Ecto neural progenitor cell (in vitro differentiated cells): ENCODE results near the gene PCDH15.
"Not testable (repeated sequence)": the region's sequence is repeated elsewhere in the genome, so short reads cannot be mapped to it uniquely, and the experiment has no call there.

ENCODE experiments used
- DNase-seq: peaks from one replicate; pipeline ENCODE4 v3.0.0-alpha.2; 2018; ENCODE audit warnings: low spot score

Gene PCDH15

DNA sequence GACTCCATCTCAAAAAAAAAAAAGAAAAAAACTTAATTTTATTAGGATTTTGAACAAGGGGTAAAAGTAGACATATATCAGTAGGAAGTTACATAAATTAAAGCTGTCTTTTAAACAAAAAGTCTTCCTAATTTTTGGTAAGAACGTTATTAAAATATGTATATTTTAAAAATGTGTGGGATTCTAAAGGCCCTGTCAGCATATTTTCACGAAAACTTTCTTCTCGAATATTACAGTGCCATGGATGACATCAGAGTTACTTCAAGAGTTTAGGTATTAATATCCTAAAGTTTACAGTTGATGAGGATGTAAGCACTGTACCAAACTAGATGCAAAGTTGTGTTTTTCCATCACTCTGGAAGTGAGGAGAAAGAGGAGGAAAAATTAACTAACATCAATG is 820.8 kb downstream of the PCDH15 start:
- no peak for DNase-seq

DNA sequence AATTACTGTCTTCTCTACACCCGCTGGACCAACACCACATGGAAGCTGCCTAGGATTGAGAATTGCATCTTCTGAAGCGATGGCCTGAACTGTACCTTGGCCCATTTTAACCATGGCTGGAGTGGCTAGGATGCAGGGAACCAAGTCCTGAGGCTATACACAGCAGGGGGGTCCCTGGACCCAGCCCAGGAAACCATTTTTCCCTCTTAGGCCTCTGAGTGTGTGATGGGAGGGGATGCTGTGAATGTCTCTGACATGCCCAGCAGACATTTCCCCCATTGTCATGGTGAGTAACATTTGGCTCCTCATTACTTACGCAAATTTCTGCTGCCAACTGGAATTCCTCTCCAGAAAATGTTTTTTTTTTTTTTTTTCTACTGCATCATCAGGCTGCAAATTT is 822.7 kb downstream of the PCDH15 start:
- no peak for DNase-seq

DNA sequence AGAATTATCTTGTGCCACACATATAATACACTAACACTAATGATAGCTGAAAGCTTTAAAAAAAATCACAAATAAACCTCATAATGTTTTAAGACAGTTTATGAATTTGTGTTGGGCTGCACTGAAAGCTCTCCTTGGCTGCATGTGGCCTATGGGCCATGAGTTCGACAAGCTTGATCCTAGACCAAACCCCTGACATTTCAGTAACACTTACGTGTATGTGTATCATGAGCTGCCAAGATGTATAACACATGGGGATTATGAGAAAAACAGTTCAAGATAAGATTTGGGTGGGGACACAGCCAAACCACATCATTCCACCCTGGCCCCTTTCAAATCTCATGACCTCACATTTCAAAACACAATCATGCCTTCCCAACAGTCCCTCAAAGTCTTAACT is 823.8 kb downstream of the PCDH15 start:
- DNase-seq, result no peak

DNA sequence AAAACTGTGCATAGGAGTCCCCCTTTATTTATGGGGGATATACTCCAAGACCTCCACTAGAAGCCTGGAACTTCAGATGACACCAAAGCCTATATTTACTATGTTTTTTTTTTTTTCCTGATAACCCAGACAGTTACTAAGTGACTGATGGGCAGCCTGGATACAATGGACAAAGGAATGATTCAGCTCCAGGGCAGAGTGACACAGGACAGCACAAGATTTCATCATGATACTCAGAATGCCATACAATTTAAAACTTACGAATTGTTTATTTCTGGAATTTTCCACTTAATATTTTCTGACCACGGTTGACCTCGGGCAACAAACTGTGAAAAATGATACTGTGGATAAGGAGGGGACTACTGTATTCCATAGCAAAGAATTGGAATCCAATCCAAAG is 843.6 kb downstream of the PCDH15 start:
- no peak for DNase-seq

DNA sequence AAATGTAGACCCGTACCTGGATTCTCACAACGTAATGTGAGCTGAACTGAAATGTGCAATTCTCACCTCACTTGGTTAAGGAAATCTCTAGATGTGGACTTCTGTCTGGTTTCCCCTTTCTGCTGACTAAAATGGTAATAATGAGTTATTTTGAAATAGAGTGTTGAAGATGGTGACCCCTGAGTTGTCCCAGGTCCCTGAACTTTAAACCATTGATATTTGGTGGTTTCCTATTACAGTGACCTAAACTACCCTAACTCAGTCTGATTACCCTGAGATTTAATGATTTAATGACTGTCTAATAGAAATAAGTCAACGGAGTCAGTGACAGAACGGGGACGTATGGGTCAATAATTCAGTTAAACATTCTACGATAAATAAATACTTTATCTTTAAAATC is 845.9 kb downstream of the PCDH15 start:
- no peak for DNase-seq

DNA sequence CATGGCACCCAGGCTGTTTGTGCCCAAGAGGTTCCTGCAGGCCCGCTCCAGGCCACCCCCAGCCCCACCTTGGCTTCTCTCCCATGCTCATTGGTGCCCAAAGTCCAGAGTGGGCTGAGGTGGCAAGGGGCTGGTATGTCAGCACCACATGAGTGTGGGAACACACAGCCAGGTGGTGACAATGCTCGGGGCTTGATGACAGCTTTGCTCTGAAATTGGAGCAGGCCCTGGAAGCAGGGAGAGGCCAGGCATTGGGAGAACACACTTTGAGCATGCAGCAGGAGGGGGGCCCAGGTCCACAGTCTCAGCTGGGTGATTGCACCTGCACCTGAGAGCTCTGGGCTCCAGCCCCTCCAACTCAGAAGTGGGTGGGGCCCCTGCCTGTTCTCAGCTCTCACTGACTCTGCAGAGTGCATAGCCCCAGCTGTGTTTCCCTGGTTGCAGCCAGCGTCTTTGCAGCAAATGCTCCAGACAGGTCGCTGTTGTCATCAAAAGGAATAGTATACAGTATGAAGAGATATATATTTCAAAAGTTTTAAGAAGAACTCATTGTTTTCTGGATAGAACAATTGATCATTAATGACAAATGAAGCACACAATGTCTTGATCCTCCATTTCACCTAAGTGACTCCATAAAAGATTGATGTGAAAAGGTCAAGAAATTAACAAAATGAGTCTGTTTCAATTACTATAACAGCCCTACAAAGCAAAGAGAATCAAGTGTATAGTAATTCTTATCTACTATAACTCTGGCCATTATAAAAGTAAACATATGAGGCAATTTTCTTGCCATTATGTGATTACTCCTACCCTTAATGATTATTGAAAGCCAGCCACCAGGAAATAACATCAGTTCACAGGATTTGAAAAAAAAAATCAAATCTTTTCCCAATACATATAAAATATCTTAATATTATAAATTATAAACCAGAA is 848.1 kb downstream of the PCDH15 start:
- no peak for DNase-seq

DNA sequence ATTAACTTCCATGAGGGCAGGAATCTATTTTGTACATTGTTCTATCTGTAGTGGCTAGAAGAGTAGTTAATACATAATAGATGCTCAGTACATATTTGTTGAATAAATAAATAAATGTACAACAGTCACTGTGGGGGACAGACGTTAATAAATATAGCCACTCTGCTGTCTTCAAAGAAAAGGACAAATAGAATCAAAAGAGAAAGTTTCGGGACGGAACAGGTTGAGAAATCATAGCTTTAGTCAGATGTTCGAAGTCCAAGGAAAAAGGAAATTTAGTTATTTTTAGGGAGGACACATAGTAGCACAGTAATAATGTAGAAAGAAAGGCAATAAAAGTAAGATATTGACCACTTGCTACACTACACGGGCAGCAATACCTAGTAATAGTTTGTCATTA is 861.4 kb downstream of the PCDH15 start:
- no peak for DNase-seq

DNA sequence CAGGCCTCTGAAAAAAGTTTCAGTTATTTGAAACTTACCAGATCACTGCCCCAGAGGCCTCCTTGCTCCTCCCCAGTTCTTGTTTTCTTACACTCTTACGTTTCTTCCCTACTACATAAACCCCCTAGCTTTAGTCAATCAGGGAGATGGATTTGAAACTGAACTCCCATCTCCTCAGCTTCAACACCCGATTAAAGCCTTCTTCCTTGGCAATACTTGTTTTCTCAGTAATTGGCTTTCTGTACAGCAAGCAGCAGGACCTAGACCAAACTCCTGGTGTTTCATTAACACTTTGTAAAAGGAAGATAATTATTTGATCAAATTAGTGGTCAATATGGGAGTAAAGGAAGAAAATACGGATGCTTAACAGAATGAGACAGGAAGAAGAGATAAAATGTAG is 870.4 kb downstream of the PCDH15 start:
- DNase-seq, result no peak

DNA sequence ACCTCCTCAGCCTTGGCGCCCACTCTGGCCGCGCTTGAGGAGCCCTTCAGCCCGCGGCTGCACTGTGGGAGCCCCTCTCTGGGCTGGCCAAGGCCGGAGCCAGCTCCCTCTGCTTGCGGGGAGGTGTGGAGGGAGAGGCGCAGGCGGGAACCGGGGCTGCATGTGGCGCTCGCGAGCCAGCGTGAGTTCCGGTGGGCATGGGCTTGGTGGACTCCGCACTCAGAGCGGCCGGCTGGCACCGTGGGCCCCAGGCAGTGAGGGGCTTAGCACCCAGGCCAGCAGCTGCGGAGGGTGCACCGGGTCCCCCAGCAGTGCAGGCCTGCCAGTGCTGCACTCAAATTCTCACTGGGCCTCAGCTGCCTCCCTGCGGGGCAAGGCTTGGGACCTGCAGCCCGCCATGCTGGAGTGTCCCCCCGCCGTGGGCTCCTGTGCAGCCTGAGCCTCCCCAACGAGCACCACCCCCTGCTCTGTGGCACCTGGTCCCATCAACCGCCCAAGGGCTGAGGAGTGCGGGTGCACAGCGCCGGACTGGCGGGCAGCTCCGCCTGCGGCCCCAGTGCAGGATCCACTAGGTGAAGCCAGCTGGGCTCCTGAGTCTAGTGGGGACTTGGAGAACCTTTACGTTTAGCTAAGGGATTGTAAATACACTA is 876.9 kb downstream of the PCDH15 start:
- not testable (repeated sequence) for DNase-seq

DNA sequence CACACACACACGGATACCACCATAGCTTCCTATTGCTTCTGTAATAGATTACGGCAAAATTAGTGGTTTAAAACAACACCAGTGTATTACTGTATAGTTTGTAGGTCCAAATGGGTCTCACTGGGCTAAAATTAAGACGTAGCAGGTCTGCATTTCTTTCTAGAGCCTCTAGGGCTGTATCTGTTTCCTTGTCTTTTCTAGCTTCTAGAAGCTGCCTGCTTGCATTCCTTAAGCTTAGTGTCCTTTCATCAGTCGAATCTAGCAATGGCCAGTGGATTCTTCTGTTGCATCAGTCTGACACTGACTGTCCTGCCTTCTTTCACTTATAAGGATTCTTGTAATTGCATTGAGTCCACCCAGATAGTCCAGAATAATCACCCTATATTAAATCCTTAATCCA is 882.3 kb downstream of the PCDH15 start:
- no peak for DNase-seq

DNA sequence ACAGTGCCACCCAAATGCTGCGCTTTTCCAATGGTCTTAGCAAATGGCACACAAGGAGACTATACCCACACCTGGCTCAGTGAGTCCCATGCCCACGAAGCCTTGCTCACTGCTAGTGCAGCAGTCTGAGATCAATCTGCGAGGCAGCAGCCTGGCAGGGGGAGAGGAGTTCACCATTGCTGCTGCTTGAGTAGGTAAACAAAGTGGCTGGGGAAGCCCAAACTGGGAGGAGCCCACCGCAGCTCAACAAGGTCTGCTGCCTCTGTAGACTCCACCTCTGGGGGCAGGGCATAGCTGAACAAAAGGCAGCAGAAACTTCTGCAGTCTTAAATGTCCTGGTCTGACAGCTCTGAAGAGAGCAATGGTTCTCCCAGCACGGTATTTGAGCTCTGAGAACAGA is 891.2 kb downstream of the PCDH15 start:
- DNase-seq, result no peak

DNA sequence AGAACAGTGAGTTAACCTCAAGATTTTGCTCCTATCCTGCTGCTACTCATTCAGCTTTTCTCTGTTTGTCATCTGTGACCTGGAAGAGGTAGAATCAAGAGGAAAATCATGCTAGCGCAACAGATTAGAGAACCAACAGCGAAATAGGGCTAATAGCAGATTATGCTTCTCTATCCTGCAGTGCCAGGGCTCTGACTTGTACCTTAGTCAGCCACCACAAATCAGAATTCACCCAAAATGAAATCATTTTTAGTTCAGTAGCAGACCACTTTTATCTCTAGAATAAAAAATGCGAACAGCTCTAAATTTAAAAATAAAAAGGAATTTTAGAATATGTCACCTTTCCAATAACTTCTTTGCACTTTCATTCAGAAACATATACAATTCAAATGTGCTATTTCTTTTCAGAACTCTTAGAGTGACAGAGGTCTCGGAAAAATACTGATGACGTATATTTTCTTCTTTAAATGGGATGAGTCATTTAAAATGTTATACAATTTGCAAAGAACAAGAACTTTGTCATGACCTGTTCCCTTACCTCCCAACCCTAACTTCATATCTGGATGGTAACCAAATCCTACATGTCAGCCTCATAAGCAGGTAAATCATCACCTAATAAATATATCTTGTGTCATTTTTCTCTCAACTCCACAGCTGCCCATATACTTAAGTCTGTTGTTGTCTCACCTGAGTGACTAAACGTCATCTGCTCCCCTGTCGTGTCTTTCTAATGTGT is 896.4 kb downstream of the PCDH15 start:
- no peak for DNase-seq

DNA sequence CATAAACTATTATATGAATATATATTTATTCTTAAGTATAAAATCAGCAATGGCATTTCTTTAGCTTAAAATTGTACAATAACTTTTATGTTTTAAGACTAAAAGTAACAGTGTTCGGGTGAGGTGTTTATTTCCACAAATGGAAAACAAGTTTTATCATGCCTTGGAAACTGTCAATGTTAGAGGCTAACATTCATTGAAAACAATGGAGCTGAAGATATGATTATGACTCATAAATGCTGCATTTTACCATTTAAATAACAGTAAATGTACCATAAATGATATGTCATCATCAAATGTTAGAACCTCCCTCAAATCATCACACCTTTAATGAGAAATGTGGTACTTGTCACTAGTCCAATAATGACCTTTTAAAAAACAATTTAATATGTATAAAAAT is 897.3 kb downstream of the PCDH15 start:
- no peak for DNase-seq

DNA sequence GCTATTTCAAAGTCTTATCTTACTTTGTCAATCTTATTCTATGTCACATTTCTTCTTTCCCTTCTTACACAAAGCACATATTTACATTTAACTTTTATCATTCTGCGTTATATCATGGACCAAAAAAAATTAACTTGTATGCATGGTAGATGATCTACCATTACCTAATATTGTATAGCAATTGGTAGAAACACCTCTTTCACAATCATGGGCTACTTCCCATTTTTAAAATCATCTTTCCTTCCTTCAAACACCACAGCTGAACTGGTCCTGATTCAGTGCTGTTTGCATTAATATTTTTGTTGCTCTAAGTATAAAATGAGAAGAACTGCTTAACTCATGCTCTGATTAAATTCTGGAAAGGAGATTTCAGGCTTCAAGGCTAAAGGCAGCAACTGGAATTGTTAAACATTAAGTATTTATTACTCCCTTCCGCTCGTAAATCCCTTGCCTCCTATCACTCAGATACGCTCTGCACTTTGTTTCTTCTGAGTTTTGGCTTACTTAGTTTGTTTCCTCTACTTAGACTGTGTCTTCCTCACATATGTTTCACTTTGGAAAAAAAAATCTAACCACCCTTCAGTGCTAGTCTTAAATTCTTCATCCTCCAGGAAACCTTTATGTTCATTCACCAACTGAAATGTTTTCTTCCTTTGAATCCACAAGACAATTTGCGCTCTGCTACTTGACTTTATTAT is 901.4 kb downstream of the PCDH15 start:
- DNase-seq, result no peak

DNA sequence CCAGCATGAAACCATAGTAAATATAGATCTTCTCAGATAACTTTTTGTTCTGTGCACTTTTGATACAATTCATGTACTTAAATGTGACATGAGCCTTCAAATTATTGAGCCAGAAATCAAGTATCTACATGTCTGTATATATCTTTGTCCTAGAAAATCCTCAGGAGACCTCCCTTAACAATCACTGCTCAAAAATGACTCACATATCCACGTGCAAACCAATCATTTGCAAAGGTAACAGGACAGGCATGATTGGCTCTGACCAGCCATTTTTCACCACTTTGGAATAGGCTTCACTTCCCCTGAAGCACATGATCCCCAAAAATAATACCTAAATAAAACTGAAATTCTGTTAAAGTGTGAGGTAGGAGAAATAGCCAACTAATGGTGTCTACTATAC is 902.5 kb downstream of the PCDH15 start:
- no peak for DNase-seq

DNA sequence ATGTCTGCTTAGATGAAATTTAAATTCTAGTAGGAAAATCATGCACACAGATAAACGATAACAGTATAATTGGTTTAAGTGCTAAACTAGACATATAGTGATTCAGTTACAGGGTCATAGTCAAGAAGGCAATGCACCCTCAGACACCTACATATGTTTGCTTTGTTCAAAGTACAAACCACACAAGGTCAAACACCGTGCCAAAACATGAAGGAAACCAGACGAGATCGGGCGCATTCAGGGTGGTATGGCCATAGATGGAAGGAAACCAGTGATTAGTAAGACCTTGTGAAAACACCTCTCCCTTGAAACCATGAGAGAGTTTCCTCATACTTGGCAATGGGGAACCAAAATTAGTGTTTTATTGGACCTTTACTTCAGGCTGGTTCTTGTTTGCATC is 906.9 kb downstream of the PCDH15 start:
- no peak for DNase-seq

DNA sequence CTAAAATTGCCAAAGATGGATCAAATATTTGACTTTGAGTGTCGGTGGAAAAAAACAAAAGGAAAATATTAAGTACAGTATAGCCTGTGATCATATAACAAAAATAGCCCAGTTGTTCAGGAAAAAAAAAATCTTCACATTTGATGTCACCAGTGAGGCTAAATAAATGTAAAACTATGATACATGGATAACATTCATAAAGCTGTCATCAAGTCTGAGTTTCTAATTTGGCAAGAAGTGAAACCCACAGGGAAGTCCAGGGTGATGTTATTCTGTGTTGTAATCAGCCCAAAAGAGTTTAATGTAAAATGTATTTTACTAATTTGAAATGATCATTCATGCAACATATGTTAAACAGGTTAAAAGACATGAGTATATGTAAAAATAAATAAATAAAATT is 908.0 kb downstream of the PCDH15 start:
- no peak for DNase-seq

DNA sequence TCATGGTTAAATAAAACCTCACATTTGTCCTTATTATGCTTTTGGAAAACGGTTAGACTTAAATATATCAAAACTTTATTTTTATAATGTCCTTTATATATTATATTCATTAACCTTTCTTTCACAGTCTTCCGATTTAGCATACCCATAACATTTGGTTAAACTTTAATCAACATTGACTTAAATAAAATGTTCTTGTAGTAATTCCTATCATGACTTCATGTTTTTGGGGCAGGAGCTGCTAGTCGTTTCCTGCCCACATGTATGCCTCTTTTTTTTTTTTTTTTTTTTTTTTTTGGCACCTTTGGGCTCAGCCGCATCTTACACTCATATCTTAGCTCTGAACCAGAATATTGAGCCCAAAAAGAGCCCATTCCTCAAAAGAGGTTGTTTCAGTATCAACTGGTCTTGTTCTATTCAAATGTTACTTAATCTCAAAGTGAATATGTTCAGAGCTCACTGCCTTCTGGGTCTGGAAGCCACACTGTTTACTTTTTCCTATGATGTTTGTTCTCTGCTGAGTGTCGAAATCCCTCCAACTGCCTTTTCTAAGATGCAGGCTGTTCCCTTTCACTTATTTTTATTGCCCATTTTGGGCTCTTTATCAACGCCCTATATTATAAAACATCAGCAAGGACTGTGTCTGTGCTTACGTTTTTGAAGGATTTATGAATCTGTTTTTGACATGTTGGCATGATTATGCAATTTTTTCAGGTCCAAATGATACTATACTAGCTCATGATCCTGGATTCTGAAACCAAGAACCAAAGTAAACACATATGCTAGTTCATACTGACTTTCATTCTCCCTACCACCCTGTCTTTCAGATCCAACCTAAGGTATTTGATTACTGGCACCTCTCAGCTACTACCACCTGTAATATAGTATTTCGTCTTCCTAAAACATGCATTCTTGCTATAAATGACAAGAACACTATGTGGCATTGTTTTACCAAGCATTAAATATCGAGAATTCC is 914.4 kb downstream of the PCDH15 start:
- DNase-seq, result no peak

DNA sequence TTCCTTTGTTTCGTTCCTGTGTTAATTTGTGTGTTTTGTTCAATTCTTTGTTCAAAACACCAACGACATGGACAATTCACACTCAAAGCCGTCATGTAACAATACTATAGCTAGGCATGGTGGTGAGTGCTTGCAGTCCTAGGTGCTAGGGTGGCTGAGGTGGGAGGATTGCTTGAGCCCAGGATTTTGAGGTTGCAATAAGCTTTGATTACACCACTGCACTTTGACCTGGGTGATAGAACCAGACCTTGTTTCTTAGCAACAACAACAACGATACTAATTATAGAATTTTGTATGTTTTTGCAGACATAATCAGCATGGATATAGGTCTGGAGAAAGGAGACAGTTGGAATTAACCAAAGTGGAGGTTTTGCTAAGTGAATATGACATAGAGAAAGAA is 936.2 kb downstream of the PCDH15 start:
- DNase-seq, result no peak

DNA sequence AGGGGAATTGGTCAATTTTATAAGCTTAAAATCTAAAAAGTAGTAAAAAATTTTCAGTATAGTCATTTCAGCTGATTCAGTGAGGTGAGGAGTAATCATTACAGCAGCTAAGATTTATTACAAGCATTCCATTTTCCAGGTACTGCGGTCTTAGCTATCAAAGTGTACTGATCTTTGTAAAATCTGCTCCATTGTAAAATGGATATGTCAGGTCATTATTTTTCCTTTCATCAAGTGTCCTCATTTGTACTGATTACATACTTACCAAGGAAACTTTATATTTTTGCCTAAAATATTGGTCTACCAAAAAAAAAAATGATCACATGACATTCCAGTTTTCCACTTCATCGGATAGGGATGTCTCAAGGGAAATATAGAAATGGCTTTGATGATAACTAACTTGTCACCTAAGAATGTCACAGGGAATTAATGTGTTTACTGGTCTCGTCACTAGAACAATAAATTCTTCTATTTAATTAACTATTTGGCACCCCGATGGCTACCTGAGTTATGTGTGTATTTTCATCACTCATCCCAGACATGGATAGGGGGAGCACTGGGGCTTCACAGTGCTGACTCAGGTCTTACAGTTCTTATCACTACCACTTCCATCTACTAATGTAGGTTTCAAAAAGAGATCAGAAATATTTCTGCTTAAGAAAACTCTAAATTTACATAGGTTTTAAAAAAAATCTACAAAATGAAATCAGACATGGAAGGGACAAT is 948.4 kb downstream of the PCDH15 start:
- no peak for DNase-seq
